Caki2 (cell line): ENCODE data around the gene PTPN23. TPM values are rescaled to one million over a fixed set of nuclear protein-coding genes. Genes with fewer than 3 reads are reported as not detected.
"Not testable (repeated sequence)": the region's sequence is repeated elsewhere in the genome, so short reads cannot be mapped to it uniquely, and the experiment has no call there.

Source experiments
- DNase-seq: peaks from one replicate; pipeline ENCODE4 v3.0.0-alpha.2; 2015; ENCODE audit warnings: low read depth
- in situ Hi-C: cut with HindIII; loops from 2 replicates; pipeline ENCODE4 v1.10.0; 2016; ENCODE audit warnings: low sequenced_read_pairs, low pct_unique_long_range_greater_than_20kb, mixed read lengths
- total RNA-seq: library from RNA; depleted of rRNA; stranded (reverse); fragments of >200 nt; shearing (Covaris generic); gene quantifications from 2 replicates; pipeline ENCODE4 v1.2.3, GENCODE V29; 2014; ENCODE audit warnings: low replicate concordance

PTPN23 gene
- total RNA-seq, 1 experiment from 2014 or later = 4.0 TPM

- no peak for DNase-seq
- in situ Hi-C loops = no loop called here
These were observed 47.8 kb downstream of the PTPN23 start for GRCh38 chr3:47428662-47429061.

DNA sequence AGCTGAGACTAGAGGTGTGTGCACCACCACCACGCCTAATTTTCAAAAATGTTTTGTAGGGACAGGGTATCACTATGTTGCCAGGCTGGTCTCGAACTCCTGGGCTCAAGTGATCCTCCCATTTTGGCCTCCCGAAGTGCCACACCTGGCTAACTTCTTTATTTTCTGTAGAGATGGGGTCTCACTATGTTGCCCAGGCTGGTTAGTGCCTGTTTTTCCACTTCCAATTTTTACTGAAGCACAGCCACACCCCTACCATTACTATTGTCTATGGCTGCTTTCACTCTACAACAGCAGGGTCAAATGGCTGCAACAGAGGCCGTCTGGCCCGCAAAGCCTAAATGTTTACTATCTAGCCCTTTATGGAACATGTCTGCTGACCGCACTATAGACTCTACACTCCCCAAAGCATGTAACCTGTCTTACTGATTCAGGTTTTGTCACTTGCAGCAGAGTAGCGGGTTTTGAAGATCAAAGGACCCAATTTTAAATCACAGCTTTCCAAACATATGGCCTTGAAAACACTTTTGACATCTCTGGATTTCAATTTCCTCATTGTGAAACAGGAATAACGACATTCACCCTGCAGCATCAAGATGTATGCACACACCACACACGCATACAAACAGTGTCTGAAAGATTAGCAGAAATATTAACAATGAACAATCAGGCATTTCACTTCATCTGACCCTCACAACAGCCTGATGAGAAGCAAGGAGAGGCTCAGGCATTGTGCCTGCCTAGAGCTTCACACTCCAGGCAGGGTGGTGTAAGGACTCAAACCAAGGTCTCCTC, 48.9 kb downstream of the PTPN23 start:
- DNase-seq = no peak
- in situ Hi-C loops = no loop called here

GRCh38 chr3:47430606-47431005, 49.8 kb downstream of the PTPN23 start:
- in situ Hi-C loops = no loop called here
- DNase-seq = no peak

DNA sequence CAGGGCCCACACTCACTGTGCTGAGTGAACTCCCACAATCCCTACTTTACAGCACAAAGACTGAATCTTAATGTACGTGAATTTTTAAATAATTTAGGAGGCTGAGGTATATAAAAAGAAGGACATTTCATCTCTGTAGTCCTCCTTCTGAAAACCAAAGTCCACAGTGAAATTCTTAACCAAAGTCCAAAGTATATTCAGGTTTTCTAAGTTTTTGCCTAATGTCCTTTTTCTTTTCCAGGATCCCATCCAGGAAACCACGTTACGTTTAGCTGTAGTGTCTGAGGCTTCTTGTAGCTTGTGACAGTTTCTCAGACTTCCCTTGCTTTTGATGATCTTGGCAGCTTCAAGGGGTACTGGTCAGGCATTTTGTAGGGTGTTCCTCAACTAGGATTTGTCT, 50.4 kb downstream of the PTPN23 start:
- DNase-seq = no peak
- in situ Hi-C loops = no loop called here

- in situ Hi-C loops = no loop called here
- DNase-seq = no peak
These were observed 51.9 kb downstream of the PTPN23 start for GRCh38 chr3:47432673-47433072.

GRCh38 chr3:47433796-47434195, 53.0 kb downstream of the PTPN23 start:
- no peak for DNase-seq
- in situ Hi-C loops = no loop called here

- in situ Hi-C loops = no loop called here
- DNase-seq = no peak
These were observed 54.0 kb downstream of the PTPN23 start for GRCh38 chr3:47434849-47435248.

DNA sequence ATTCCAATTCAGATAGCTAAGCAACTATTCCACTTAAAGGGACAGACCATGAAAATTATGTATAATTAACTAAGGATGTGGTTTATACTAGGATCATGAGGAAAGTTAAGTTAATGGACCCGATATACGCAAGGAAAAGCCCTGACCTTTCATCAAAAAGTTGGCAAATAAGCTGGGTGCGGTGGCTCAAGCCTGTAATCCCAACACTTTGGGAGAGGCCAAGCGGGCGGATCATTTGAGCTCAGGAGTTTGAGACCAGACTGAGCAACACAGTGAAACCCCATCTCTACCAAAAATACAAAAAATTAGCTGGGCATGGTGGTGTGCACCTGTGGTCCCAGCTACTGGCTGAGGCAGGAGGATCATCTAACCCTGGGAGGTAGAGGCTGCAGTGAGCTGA, 55.4 kb downstream of the PTPN23 start:
- DNase-seq = no peak
- in situ Hi-C loops = no loop called here

DNA sequence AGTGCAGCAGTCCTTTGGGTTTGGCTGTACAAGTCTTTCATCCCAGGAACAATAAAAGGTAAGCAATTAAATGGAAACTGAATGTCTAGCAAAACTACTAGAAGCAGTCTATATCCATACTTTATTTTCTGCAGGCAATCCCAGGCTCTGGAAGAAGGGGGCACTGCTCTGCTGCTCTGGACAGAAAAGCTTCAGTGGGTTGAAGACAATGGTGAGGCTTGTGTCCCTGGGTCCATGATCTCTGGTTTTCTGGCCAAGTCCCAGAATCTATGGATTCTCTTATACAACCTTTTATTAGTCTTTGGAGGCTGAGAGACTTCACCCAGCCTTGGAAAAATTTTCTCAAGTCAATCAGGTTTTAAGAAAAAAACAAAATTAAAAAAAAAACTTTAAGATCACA, 59.3 kb downstream of the PTPN23 start:
- in situ Hi-C loops = no loop called here
- no peak for DNase-seq

DNA sequence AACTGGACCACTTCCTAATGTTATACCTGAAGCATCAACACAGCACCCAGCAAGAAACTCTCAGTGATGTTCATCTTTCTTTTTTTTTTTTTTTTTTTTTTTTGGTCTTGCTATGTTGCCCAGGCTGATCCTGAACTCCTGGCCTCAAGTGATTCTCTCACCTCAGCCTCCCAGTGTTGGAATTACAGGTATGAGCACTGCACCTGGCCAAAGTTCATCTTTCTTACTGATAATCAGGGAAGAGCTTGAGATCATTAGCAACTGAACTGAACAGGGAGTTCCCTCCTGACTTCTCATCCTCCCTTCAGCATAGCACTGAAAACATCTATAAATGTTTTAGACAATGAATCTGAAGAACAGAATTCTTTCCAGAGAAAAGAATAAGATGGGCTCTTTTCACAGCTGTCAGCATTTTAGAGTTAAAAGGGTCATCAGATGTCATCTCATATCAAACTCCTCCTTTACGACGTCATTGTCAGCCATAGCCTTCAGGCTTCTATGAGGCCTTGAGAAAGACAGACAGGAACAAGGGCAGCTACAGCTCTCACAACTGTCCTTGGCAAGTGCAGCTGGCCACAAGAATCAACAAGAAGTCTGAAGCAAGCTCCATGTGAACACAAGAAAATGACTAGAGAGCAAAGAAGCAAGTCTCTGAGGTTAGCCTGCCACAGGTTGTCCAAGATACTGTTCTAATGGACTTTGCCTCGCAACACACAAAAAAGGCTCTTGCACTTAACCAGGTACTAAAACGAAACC, 61.2 kb downstream of the PTPN23 start:
- no peak for DNase-seq
- in situ Hi-C loops = no loop called here

DNA sequence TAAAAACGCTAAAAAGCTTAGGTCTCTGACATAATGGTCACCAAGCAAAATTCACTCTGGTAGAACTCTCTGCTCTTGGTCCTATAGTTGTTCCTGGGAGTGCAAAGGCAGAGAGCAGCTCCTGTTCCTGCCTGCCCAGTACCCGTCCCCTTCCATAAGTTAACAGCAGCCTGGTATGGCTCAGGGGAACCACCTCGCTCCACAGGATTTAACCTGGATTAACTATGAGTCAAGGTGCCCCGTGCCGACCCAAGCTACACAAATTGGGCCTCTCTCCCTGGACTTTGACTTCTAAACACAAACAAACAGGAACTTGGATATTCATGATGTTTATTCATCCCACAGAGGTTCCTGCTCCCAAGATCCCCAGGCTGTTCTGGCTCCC, 62.8 kb downstream of the PTPN23 start:
- in situ Hi-C loops = no loop called here
- no peak for DNase-seq

DNA sequence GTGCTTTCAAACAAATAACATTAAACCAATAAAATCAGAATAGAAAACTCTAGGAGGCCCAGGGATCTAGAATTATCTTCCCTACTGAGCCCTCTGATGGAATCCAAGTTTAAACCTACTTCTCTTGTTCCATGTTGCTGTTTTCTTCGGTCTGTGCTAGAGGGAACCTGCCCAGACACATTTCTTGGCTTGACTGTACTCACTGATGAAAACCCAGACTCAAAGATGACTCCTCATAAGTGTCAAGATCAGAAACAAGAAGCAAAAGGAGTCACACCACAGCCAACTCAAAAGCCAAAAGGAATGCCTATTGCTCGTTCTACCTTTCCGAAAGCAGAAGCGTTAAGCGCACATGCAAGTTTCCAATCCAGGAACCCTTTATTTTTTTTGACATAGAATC, 63.3 kb downstream of the PTPN23 start:
- no peak for DNase-seq
- in situ Hi-C loops = no loop called here

GRCh38 chr3:47452453-47453215, 71.8 kb downstream of the PTPN23 start:
- no peak for DNase-seq
- in situ Hi-C loops = no loop called here

GRCh38 chr3:47455806-47456452, 75.1 kb downstream of the PTPN23 start:
- in situ Hi-C loops = no loop called here
- no peak for DNase-seq

GRCh38 chr3:47456984-47457383, 76.2 kb downstream of the PTPN23 start:
- in situ Hi-C loops = no loop called here
- no peak for DNase-seq

DNA sequence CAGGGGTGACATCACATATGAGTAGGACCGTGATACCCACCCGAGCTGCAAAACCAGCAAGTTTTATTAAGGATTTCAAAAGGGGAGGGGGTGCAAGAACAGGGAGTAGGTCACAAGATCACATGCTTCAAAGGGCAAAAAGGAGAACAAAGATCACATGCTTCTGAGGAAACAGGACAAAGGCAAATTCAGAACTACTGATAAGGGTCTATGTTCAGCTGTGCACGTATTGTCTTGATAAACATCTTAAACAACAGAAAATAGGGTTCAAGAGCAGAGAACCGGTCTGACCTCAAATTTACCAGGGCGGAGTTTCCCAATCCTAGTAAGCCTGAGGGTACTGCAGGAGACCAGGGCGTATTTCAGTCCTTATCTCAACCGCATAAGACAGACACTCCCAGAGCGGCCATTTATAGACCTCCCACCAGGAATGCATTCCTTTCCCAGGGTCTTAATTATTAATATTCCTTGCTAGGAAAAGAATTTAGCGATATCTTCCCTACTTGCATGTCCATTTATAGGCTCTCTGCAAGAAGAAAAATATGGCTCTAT, 78.8 kb downstream of the PTPN23 start:
- in situ Hi-C loops, DNase-seq: not testable (repeated sequence)
